Right cardiac atrium (tissue), 5 donors: ENCODE results near the gene EFHC1. TPM values are rescaled to one million over a fixed set of nuclear protein-coding genes. Genes with fewer than 3 reads are reported as not detected.

Source experiments
- ATAC-seq, 2 donors: fragments of 200-7000 bp; cut with Tn5 transposase; one replicate each; pipeline versions ENCODE4 v1.8.0 to v1.9.1; 2020; ENCODE audit warnings: moderate library complexity in 2 of 2, mild to moderate bottlenecking in 1 of 2
- DNase-seq, 3 donors: peaks; one replicate each; pipeline ENCODE4 v3.0.0-alpha.2; 2020
- H3K27ac ChIP-seq: one replicate; pipeline ENCODE4 v1.5.1; 2013; ENCODE audit warnings: mild to moderate bottlenecking, low read length, control low read depth, moderate library complexity
- H3K27me3 ChIP-seq: one replicate; pipeline ENCODE4 v1.6.1; 2013; ENCODE audit not compliant: control insufficient read depth, insufficient read depth
- H3K4me1 ChIP-seq: one replicate; pipeline ENCODE4 v1.6.1; 2013; ENCODE audit warnings: low read length; ENCODE audit not compliant: control insufficient read depth, insufficient read depth
- H3K4me3 ChIP-seq: one replicate; pipeline ENCODE4 v1.5.1; 2013; ENCODE audit warnings: low read length, control low read depth
- H3K9me3 ChIP-seq: one replicate; pipeline ENCODE4 v1.6.1; 2013; ENCODE audit warnings: low read length; ENCODE audit not compliant: control insufficient read depth
- WGBS: extraction: QIAGEN DNeasy Blood & Tissue Kit; methylation state at CpG from one replicate; pipeline ENCODE4 v1.1.7; 2013; 5-methylcytosine and 5-hydroxymethylcytosine counted together
- intact Hi-C, 4 donors: fragments of 100-400 bp; cut with DNase I; formaldehyde crosslinking; loops; one replicate each; pipeline versions ENCODE4 v1.11.0 to v1.14.0; 2022 to 2023
- polyA plus RNA-seq: library from polyadenylated mRNA; stranded (reverse); fragments of 200-250 nt; gene quantifications from one replicate; pipeline ENCODE4 v1.2.3, GENCODE V29; 2013
- total RNA-seq, 4 donors: library from RNA; stranded (reverse); fragmentation: NEBNext Ultra II Directional; extraction: Animal tissue kit (Norgen Biotek cat#: 25700); gene quantifications; one replicate each; pipeline ENCODE4 v1.2.1, GENCODE V29; 2021
- donor health status: healthy with polysubstance abuse.
- donor health status: DM: no; HTN: yes; CAD: no.
- donor health status: DM: no; HTN: no; CAD: no.
- donor health status: DM: no; HTN: yes; CAD: no; lungs with severe emphysema.
- donor health status: DM: yes; HTN: yes; CAD: no.

Gene EFHC1
- total and polyA plus RNA-seq, 5 donors, result 4.9 to 10.5 (median 10.0) TPM

DNA sequence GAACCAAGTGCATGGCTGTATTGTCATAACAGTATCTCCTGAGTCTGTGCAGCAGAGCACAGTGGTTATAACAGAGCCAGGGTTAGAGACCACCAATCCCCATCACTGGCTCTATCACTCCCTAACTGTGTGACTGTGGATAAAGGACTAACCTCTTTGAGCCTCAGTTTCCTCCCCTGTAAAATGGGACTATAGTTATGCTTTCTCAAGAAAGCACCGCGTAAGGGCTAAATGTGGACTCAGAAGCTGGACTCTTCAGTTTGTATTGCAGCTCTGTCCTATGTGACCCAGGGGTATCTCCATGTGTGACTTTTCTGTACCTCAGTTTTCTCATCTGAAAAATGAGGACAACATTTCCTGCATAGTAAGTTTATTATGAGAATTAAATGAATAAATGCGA, 96.8 kb downstream of the EFHC1 start:
- no peak overlapping the region for H3K27ac ChIP-seq
- WGBS, result 95% methylated on average over 3 of the region's 3 CpGs

DNA sequence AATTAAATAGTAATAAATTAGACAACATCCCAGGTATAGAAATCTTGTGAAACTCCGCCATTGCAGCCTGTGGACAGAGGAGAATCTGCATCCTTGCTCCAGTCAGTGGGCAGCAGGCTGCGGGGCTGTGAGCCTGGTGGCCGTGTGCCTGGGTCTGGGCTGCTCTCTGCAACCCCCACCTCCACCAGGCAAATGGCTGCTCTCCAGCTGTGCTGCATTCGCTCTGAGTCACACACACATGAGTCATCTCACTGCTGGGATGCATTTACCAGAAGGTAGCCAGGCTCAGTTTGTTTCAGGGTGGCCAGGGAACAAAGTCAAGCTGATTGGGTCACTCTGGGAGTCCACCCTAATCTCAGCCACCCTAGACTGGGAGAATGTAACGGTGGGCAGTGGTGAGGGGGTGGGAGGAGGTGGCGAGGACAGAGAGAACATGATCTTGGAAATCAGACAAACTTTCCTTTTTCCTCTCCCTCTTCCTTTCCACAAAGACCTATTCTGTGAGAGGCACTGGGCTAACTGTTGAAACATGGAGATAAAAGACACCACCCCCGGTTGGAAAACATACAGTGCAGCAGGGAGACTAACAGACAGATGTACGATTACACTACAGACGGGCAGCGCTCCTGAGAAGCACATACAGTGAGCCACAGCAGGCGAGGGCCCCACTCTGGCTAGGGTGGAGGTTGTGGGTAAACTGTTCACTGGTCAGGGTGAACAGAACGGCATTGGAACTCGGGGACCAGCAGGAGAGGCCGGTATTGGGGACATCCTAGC, 97.5 kb downstream of the EFHC1 start:
- ATAC-seq (peak; percentile 91 to 92), DNase-seq (peak; percentile 90 to 94 (median 92))
- H3K9me3 ChIP-seq, result no peaks in the 10 kb centered on the region
- no peaks in the 10 kb centered on the region for H3K27me3 ChIP-seq
- intact Hi-C loops, result no loop called here
- H3K4me1 ChIP-seq, result peaks cover 14% of the 10 kb centered on the region
- H3K4me3 ChIP-seq, result no peak overlapping the region
- peak overlapping the region; percentile 73 for H3K27ac ChIP-seq
- WGBS, result 33% methylated on average over 14 of the region's 14 CpGs

More for the DNA sequence above, 96.8 kb downstream of the EFHC1 start:
- H3K4me1 ChIP-seq, result peaks cover 14% of the 10 kb centered on the region
- no peaks in the 10 kb centered on the region for H3K9me3 ChIP-seq
- ATAC-seq, result no peak
- DNase-seq, result no peak
- intact Hi-C loops, result no loop called here
- H3K4me3 ChIP-seq, result no peak overlapping the region
- no peaks in the 10 kb centered on the region for H3K27me3 ChIP-seq

DNA sequence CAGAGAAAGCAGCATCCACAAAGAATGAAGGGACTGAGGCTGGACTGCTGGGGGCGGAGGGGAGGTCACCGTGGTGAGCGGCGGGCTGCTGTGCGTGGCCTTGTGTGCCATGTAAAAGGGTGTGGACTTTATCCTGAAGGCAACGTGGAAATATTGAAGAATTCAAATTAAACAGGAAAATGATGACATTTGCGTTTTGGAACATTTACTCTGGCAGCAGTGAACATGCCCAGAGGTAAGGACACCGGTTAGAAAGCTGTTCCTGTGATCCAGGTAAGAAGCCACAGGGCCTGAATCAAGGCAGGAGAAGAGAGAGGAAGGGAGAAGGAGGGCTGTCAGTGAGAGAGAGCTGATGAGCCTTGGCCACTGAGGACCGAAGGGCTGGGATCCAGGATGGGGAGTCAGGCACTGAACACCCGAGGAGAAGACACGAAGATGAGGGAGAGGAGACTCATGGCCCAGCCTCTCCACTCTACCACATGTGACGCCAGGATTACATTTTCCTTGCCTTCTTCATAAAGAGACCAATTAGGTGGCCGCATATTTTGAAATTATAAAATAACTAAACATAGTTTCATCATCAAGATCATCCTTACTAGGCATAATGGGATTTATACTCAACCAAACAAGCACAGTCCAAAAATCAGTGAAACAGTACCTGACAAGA, 98.3 kb downstream of the EFHC1 start:
- Histone ChIP-seq H3K9me3 (no peaks in the 10 kb centered on the region), H3K4me3 (no peak overlapping the region), H3K4me1 (peaks cover 13% of the 10 kb centered on the region), H3K27me3 (no peaks in the 10 kb centered on the region), H3K27ac (peak overlapping the region; percentile 73)
- 73% methylated on average over 13 of the region's 13 CpGs for WGBS
- ATAC-seq (peak; percentile 1 to 31), DNase-seq (no peak)
- intact Hi-C loops, result no loop called here

DNA sequence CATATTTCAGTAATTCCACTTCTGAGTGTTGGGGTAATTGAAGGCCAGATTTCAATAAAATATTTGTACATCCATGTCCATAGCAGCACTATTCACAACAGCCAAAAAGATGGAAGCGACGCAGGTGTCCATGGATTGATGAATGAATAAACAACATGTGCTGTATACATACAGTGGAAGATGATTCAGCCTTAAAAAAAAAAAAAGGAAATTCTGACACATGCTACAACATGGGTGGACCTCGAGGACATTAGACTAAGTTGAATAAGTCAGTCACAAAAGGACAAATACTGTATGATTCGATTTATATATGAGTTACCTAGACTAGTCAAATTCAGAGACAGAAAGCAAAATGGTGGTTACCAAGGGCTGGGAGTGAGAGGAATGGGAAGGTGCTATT, 99.5 kb downstream of the EFHC1 start:
- DNase-seq, result no peak
- H3K4me3 ChIP-seq, result no peak overlapping the region
- intact Hi-C loops, result no loop called here
- no peak overlapping the region for H3K27ac ChIP-seq
- no peaks in the 10 kb centered on the region for H3K9me3 ChIP-seq
- H3K27me3 ChIP-seq, result no peaks in the 10 kb centered on the region
- WGBS, result 95% methylated on average over 4 of the region's 4 CpGs
- no peak for ATAC-seq
- peaks cover 10% of the 10 kb centered on the region for H3K4me1 ChIP-seq

DNA sequence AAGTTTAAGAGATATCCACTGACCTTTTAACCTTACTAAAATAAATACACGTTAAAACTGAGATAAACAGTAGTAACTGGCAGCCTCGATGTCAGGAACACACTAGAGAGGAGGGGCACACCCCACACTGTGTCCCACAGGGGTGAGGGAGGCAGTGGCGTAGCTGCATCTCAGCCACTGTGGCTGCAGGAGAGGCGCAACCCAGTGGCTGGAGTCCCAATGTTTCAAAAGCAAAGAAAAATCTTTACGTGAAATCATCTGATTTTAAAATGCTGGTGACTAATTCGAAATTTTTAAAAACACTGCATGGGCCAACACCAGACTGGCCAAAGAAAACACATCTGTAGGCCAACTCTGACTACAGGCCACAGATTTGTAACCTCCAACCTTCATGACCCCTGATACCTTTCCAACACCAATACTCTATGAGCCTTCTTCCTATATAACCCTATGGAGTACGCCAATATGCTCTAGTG, 102.0 kb downstream of the EFHC1 start:
- Histone ChIP-seq H3K4me1 (peaks cover 7% of the 10 kb centered on the region), H3K4me3 (no peak overlapping the region), H3K27me3 (no peaks in the 10 kb centered on the region), H3K27ac (no peak overlapping the region), H3K9me3 (no peaks in the 10 kb centered on the region)
- DNase-seq (peak; percentile 78 to 88 (median 85)), ATAC-seq (peak; percentile 81 to 82)
- 35% methylated on average over 7 of the region's 7 CpGs for WGBS
- intact Hi-C loops, result no loop called here

DNA sequence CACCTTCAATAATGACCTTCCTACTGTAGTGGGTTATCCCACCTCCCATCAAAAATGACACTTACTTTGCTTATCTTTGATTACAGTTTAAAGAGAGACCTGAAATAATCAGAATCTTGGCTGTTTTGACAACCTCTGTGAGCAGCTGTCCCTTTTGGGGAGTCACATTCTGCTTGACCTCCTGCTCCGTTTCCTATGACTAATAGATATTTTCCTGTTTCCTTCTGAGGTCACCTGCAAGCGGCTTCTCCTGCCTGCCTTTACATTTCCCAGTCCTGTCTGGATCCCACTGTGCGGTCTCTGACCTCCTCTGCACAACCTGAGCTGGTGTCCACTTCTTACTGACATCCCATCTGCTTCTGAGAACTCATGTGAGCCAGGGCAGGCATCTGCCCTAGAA, 102.5 kb downstream of the EFHC1 start:
- no peak for DNase-seq
- Histone ChIP-seq H3K4me3 (no peak overlapping the region), H3K4me1 (peaks cover 7% of the 10 kb centered on the region), H3K27ac (peak overlapping the region; percentile 12), H3K9me3 (no peaks in the 10 kb centered on the region), H3K27me3 (no peaks in the 10 kb centered on the region)
- WGBS, result 64% methylated on average over 3 of the region's 3 CpGs
- intact Hi-C loops, result no loop called here
- peak in 1 of 2 donors; percentile 63 for ATAC-seq

DNA sequence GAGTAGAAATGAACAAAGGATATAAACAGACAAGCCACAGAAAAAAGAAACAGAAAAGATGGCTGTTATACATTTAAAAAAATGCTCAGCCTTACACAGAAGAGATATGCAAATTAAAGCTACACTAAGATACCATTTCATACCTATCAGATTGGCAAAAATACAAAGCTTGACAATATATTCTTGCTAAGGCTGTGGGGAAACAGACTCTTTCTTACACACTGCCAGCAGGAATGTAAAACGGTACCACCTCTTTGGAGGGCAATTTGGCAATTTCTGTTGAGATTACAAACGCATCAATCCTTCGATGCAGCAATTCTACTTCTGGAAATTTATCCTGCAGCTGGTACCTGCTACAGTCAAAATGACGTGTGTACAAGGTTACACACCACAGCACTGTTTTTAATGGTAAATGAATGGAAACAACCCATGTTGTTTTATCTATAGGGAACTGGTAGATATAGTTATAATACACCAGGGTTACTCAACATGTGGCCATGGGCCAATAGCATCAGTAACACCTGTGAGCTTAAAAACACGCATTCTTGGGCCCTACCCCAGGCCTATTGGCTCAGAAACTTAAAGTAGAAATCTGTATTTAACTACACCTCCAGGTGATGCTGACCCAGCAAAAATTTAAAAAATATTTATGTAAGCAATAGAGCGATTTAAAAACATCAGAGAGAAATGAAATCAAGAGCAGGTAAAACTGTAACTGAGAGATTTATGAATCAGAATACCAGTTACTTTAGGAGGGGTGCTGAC, 103.4 kb downstream of the EFHC1 start:
- H3K4me3 ChIP-seq, result no peak overlapping the region
- intact Hi-C loops, result no loop called here
- no peak overlapping the region for H3K27ac ChIP-seq
- H3K9me3 ChIP-seq, result no peaks in the 10 kb centered on the region
- 78% methylated on average over 6 of the region's 6 CpGs for WGBS
- peaks cover 2% of the 10 kb centered on the region for H3K4me1 ChIP-seq
- H3K27me3 ChIP-seq, result no peaks in the 10 kb centered on the region
- ATAC-seq, result no peak
- no peak for DNase-seq

DNA sequence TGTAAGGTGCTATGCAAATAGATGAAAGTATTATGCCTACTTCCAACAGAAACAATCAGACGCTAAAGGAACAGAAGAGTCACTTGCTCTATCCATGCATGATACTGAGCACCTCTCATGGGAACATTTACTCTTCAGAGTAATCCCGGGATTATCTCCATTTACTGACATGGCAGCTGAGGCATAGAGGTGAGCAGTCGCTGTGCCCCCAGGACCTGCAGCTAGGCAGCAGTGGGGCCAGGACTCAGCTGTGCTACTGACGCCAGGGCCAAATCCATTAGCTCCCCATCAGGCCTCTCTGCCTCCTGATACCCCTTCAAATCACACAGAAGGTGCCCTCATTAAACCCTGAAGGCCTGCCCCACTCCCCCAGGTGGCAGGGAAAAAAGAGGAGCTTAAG, 104.8 kb downstream of the EFHC1 start:
- 90% methylated on average over 4 of the region's 4 CpGs for WGBS
- Histone ChIP-seq H3K27ac (no peak overlapping the region), H3K27me3 (no peaks in the 10 kb centered on the region), H3K4me3 (no peak overlapping the region), H3K4me1 (peaks cover 2% of the 10 kb centered on the region), H3K9me3 (no peaks in the 10 kb centered on the region)
- ATAC-seq (no peak), DNase-seq (no peak)
- intact Hi-C loops, result no loop called here

DNA sequence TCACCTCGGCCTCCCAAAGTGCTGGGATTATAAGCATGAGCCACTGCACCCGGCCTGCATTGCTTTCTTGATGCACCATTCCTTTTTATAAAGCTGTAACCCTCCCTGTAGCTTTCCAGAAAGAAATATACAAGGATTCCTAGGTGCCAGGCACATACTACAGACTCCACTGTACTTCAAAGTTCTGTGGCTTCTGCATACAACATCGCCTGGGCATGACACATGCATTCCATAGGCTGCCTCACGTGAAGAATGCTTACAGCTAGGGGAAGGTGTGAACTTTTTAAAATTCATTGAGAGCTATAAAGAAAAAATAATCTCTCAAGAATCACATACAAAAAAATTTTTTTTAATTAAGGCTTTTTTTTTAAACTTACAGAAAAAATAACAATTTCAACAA, 106.5 kb downstream of the EFHC1 start:
- no peak for DNase-seq
- H3K9me3 ChIP-seq, result no peaks in the 10 kb centered on the region
- no peaks in the 10 kb centered on the region for H3K27me3 ChIP-seq
- H3K4me3 ChIP-seq, result no peak overlapping the region
- H3K4me1 ChIP-seq, result peaks cover 2% of the 10 kb centered on the region
- no peak overlapping the region for H3K27ac ChIP-seq
- no peak for ATAC-seq
- intact Hi-C loops, result no loop called here
- 84% methylated on average over 4 of the region's 4 CpGs for WGBS

DNA sequence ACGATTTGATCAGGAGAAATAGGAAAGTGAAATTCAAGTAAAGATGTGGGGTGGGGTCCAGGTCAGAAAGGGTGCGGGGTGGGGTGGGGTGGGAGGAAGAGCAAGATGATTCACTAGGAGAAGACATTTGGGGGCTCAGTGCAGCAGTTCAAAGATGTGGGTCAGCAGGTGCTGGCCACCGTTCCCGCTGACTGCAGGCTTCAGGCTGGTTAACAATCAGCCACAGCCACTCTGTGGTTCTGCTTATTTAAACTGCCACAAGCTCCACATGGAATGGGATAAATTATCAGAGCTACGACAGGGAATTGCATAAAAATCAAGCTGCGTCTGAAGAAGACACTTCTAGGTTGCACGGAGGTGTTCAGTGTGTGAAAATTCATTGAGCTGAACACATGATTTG, 107.3 kb downstream of the EFHC1 start:
- H3K9me3 ChIP-seq, result no peaks in the 10 kb centered on the region
- DNase-seq (no peak), ATAC-seq (no peak)
- intact Hi-C loops, result no loop called here
- peaks cover 4% of the 10 kb centered on the region for H3K4me1 ChIP-seq
- 97% methylated on average over 7 of the region's 7 CpGs for WGBS
- H3K4me3 ChIP-seq, result no peak overlapping the region
- H3K27ac ChIP-seq, result no peak overlapping the region
- no peaks in the 10 kb centered on the region for H3K27me3 ChIP-seq

DNA sequence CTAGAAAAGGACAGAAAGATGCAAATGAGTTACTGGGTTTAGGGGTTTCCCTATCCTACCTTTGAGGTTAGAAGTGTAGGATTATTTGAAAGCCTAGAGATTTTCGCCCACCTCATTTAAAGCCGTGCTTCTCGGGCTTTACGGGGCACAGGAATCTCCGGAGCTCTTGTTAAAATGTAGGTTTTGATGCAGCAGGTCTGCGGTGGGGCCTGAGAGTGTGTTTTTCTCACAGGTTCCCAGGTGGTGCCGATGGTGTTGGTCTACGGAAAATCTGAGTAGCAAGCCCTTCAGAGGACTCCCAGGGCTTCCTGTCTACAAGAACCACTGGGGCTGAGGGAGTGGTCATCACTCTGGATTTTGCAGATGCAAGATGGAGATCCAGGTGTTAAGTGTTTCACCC, 109.2 kb downstream of the EFHC1 start:
- intact Hi-C loops, result no loop called here
- H3K4me3 ChIP-seq, result no peak overlapping the region
- H3K4me1 ChIP-seq, result peaks cover 2% of the 10 kb centered on the region
- DNase-seq, result no peak
- H3K27me3 ChIP-seq, result no peaks in the 10 kb centered on the region
- no peaks in the 10 kb centered on the region for H3K9me3 ChIP-seq
- 95% methylated on average over 8 of the region's 8 CpGs for WGBS
- H3K27ac ChIP-seq, result no peak overlapping the region
- no peak for ATAC-seq
